Measurements from ENCODE around the gene ACTL10.

DNA sequence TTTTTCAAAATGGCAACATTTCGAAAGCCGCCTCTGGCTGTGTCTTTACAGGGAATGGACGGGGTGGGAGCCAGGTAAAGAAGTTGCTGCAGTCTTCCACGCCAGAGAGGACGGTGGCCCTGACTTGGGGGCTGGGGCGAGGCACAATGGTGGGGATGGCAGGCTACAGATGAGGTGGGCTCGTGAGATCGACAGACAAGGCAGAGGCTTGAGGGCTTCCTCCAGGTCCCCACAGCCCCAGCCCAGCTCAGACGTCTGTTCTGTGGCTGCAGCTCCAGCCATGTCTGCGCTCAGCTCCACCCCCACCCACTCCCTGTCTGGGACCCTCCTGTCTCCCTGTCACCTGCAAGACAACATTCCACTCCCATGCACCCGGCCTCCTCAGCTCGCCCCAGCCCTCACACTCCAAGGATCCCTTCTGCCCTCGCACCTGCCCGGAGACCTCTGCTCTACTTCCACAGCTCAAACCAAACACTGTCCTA is 12.0 kb upstream of the ACTL10 start:
- TF ChIP-seq, protein P1, sequence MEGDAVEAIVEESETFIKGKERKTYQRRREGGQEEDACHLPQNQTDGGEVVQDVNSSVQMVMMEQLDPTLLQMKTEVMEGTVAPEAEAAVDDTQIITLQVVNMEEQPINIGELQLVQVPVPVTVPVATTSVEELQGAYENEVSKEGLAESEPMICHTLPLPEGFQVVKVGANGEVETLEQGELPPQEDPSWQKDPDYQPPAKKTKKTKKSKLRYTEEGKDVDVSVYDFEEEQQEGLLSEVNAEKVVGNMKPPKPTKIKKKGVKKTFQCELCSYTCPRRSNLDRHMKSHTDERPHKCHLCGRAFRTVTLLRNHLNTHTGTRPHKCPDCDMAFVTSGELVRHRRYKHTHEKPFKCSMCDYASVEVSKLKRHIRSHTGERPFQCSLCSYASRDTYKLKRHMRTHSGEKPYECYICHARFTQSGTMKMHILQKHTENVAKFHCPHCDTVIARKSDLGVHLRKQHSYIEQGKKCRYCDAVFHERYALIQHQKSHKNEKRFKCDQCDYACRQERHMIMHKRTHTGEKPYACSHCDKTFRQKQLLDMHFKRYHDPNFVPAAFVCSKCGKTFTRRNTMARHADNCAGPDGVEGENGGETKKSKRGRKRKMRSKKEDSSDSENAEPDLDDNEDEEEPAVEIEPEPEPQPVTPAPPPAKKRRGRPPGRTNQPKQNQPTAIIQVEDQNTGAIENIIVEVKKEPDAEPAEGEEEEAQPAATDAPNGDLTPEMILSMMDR (IDR thresholded peaks at IDR 0.05), result no peak
- TF ChIP-seq POLR2AphosphoS5 (IDR thresholded peaks at IDR 0.05), result no peak
